Measurements from ENCODE around the gene CDH5. TPM values are rescaled to one million over a fixed set of nuclear protein-coding genes. Genes with fewer than 3 reads are reported as not detected.

The CDH5 gene
- total and polyA plus RNA-seq, 2 of the 13 experiments (the other 11 are each of a cell fraction or from before 2014, with no cell fraction given), result 0.71 to 1.1 TPM

DNA sequence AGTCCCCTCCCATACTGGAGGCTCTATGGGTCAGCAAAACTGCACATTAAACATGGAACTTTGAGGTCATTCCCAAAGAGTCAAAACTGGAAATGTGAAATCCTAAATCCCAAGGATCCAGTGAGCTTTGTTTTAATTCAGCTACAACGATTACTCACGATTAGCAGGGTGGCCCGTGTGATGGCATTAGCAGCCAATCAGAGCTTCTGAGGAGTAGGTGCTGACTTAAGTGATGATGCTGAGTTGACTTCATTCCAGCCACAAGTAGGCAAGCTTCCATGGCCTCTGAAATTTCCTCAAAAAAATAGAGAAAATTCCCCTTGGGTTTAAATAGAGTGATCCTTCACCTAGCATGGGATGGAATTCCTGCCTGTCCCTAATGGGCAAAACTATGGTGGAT lies 32.5 kb downstream of the CDH5 start:
- FAIRE-seq (no peak), DNase-seq (ENCODE audit: low spot score) (no peak), ATAC-seq (no peak)
- H3K4me1 ChIP-seq (ENCODE audit: insufficient read depth, low read length), result peaks cover 10% of the 10 kb centered on the region
- no peaks in the 10 kb centered on the region for H3K79me2 ChIP-seq (ENCODE audit: insufficient read depth, low read length)
- in situ Hi-C loops (cut with HindIII; ENCODE audit: extremely low pct_ligation_motif_present, low pct_unique_long_range_greater_than_20kb) (no loop called here), intact Hi-C loops (cut with micrococcal nuclease; ENCODE audit: unreplicated experiment) (no loop called here)
- WGBS (ENCODE audit: low lambda C conversion rate), result 82% methylated on average over 3 of the region's 3 CpGs
- H3K36me3 ChIP-seq (replicated peaks in 1 of 2; ENCODE audit: control insufficient read depth in 1 of 2, insufficient read depth in 2 of 2, low read length in 2 of 2), result no peaks in the 10 kb centered on the region
- H4K20me1 ChIP-seq (ENCODE audit: insufficient read depth, low read length), result no peaks in the 10 kb centered on the region
- no peak overlapping the region for H3K4me3 ChIP-seq (replicated peaks in 1 of 3; ENCODE audit: insufficient read depth in 1 of 3, low read depth in 2 of 3, low read length in 3 of 3)
- no peaks in the 10 kb centered on the region for H3K27me3 ChIP-seq (ENCODE audit: control insufficient read depth in 1 of 2, insufficient read depth in 2 of 2, low read length in 2 of 2)
- no peak overlapping the region for H2AFZ ChIP-seq (ENCODE audit: low read length)
- H3K9ac ChIP-seq (ENCODE audit: insufficient read depth, low read depth, low read length), result no peak overlapping the region
- ChIA-PET POLR2A (no interaction called here), CTCF (ENCODE audit: low intra/inter-chr PET ratio, low total read pairs) (no interaction called here)
- no peaks in the 10 kb centered on the region for H3K9me3 ChIP-seq (ENCODE audit: low read length)
- BruUV-seq (replicated peaks), result no TSS peak
- TF ChIP-seq IKZF1 (IDR thresholded peaks at IDR 0.05) (no peak), REXO4 (CRISPR knock-in tag; IDR thresholded peaks at IDR 0.05; ENCODE audit: borderline replicate concordance) (no peak), MXD4 (CRISPR knock-in tag; IDR thresholded peaks at IDR 0.05) (no peak)
- TF ChIP-seq, protein P1, sequence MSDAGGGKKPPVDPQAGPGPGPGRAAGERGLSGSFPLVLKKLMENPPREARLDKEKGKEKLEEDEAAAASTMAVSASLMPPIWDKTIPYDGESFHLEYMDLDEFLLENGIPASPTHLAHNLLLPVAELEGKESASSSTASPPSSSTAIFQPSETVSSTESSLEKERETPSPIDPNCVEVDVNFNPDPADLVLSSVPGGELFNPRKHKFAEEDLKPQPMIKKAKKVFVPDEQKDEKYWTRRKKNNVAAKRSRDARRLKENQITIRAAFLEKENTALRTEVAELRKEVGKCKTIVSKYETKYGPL (CRISPR knock-in tag; IDR thresholded peaks at IDR 0.05), result no peak
- TF ChIP-seq, protein P2, sequence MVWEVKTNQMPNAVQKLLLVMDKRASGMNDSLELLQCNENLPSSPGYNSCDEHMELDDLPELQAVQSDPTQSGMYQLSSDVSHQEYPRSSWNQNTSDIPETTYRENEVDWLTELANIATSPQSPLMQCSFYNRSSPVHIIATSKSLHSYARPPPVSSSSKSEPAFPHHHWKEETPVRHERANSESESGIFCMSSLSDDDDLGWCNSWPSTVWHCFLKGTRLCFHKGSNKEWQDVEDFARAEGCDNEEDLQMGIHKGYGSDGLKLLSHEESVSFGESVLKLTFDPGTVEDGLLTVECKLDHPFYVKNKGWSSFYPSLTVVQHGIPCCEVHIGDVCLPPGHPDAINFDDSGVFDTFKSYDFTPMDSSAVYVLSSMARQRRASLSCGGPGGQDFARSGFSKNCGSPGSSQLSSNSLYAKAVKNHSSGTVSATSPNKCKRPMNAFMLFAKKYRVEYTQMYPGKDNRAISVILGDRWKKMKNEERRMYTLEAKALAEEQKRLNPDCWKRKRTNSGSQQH (CRISPR knock-in tag; IDR thresholded peaks at IDR 0.05; ENCODE audit: low read depth), result no peak
- no peak overlapping the region for H3K27ac ChIP-seq (ENCODE audit: extremely low read length, insufficient read depth, low read length)
- no peak overlapping the region for H3K4me2 ChIP-seq (ENCODE audit: low read depth, low read length)

DNA sequence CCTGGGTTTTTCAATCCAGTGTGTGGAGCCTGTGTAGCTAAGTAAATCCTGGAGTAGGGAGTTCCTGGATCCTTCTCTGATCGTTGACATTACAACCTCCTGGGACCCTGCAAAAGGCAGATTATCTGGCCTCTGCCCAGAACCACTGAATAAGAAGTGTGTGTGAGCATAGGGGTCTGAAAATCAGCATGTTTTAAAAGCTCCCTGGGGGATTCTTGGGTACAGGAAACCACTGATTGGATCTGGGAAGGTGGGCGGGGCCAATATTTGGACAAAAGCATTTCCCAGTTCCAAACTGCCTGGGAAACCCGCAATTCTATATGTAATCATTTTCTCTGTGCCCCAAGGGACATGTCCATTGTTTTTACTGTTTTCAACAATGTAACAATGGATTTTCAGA lies 33.4 kb downstream of the CDH5 start:
- POLR2A ChIA-PET, result no interaction called here
- Histone ChIP-seq H3K79me2 (ENCODE audit: insufficient read depth, low read length) (no peaks in the 10 kb centered on the region), H3K36me3 (replicated peaks in 1 of 2; ENCODE audit: control insufficient read depth in 1 of 2, insufficient read depth in 2 of 2, low read length in 2 of 2) (no peaks in the 10 kb centered on the region), H4K20me1 (ENCODE audit: insufficient read depth, low read length) (no peaks in the 10 kb centered on the region), H2AFZ (ENCODE audit: low read length) (no peak overlapping the region), H3K9ac (ENCODE audit: insufficient read depth, low read depth, low read length) (no peak overlapping the region), H3K9me3 (ENCODE audit: low read length) (no peaks in the 10 kb centered on the region), H3K4me2 (ENCODE audit: low read depth, low read length) (no peak overlapping the region), H3K27me3 (ENCODE audit: control insufficient read depth in 1 of 2, insufficient read depth in 2 of 2, low read length in 2 of 2) (no peaks in the 10 kb centered on the region), H3K4me1 (ENCODE audit: insufficient read depth, low read length) (peaks cover 12% of the 10 kb centered on the region), H3K27ac (ENCODE audit: extremely low read length, insufficient read depth, low read length) (no peak overlapping the region), H3K4me3 (replicated peaks in 1 of 3; ENCODE audit: insufficient read depth in 1 of 3, low read depth in 2 of 3, low read length in 3 of 3) (no peak overlapping the region)
- in situ Hi-C loops (cut with HindIII; ENCODE audit: extremely low pct_ligation_motif_present, low pct_unique_long_range_greater_than_20kb), result loop anchor here (25.0 kb wide), 1 partner anchor 462 kb away; no protein-coding TSS in a partner anchor
- intact Hi-C loops (cut with micrococcal nuclease; ENCODE audit: unreplicated experiment), result no loop called here
- FAIRE-seq, result no peak
- TF ChIP-seq ZNF484 (CRISPR knock-in tag; IDR thresholded peaks at IDR 0.05; ENCODE audit: borderline replicate concordance, low read depth), result no peak
- no peak for DNase-seq (ENCODE audit: low spot score)
- CTCF ChIA-PET (ENCODE audit: low intra/inter-chr PET ratio, low total read pairs), result no interaction called here
- no peak for ATAC-seq
- 48% methylated on average over 3 of the region's 3 CpGs for WGBS (ENCODE audit: low lambda C conversion rate)
- no TSS peak for BruUV-seq (replicated peaks)

Data from HepG2 (cell line).